Kidney glomerular epithelial cell (primary cell): ENCODE data around the gene ADAM15.

Experiments used
- DNase-seq: peaks from one replicate; lab custom pipeline; 2025; lab: John Stamatoyannopoulos, UW

The ADAM15 gene

DNA sequence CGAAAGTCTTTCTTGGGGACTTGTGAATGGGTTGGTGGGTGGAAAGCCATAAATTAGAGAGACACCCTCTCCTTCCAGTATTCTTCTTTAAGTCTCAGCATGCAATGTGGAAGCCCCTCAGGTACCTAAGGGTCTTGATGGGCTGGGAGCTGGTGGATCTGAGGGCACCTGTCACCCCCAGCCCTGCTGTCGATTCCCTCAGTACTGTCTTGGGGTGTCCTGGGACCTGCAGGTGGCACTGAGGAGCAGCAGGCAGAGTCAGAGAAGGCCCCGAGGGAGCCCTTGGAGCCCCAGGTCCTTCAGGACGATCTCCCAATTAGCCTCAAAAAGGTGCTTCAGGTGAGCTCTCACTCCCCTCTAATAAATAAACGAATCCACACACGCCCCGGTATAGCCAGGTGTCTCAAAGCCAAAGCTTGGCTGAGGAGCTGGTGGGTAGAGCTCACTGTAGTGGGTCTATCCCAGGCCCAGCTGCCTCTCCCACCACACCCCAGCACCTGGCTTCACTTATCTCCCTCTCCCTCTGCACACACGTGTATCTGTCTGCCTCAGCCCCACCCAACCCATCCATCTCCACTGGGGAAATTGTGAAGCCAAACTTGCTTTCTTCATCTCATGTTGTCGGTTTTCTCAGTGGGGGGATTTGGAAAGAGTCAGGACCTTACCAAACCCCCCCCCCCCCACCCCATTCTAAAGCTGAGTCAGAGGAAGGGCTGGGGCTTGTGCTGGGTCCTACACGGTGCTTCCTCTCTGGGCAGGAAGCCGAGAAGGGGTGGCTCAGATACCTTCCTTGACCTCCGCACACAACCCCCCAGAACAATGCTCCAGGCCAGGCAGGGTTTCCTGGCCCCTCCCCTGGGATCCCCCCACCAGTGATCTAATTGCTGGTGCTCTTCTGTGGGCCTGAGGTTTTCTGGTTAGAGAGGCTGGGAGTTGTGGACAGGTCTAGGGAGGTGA lies 1.6 kb downstream of the ADAM15 start:
- no peak for DNase-seq

- DNase-seq: no peak
Measured at GRCh38 chr1:155053531-155054105, 2.5 kb downstream of the ADAM15 start.

DNA sequence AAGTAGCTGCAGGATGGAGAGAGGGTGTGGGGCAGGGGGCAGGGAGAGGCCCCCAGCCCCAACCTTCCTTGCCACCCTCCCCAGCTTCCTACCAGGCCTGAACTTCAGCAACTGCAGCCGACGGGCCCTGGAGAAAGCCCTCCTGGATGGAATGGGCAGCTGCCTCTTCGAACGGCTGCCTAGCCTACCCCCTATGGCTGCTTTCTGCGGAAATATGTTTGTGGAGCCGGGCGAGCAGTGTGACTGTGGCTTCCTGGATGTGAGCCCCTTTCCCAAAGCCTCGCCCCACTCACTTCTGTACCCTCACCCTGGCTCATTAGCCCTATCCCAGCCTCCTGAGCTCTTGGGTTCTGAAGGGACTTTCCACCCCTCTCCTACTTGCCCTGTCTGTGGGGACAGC lies 6.0 kb downstream of the ADAM15 start:
- no peak for DNase-seq

DNA sequence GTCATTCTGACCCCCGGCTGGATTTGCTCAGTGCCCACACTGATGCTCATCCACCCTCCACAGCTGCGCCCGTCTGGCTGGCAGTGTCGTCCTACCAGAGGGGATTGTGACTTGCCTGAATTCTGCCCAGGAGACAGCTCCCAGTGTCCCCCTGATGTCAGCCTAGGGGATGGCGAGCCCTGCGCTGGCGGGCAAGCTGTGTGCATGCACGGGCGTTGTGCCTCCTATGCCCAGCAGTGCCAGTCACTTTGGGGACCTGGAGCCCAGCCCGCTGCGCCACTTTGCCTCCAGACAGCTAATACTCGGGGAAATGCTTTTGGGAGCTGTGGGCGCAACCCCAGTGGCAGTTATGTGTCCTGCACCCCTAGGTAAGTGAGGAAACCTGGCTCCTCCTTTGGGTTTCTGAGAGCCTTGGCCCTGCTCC lies 6.7 kb downstream of the ADAM15 start:
- no peak for DNase-seq

GRCh38 chr1:155060736-155061135 lies 9.6 kb downstream of the ADAM15 start:
- no peak for DNase-seq

DNA sequence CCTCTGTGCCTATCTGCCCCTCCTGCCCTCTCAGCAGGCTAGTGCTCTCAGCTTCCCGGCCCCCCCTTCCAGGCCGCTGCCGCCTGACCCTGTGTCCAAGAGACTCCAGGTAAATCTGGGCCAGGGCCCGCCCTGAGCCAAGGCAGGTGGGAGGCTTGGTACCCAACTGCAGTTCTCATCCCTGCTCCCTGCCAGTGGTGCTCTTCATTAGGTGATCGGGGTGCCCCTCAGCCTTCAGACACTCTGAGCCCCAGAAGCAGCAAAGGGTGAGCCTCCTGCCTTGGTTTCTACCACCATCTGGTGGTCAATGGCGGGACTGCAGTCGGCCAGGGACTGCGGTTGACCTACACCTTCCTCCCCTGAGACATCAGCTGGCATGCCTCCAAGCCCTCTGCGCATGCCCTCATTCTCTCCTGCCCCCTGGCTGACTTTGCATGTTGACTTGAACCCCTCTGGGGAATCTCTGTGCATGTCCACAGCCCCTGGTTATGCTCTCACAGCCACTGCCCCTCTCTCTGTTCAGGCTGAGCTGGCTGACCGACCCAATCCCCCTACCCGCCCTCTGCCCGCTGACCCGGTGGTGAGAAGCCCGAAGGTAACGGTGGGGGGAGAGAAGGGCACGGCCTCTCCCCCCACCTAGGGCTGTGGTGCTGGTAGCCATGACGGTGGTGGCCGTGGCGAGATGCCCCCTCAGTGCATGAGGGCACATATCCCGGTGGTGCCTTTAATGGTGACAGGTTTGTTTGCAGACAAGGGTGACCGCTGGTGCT lies 10.4 kb downstream of the ADAM15 start:
- peak; percentile 84 for DNase-seq

- no peak for DNase-seq
Measured at GRCh38 chr1:155062151-155062686, 11.1 kb downstream of the ADAM15 start.

DNA sequence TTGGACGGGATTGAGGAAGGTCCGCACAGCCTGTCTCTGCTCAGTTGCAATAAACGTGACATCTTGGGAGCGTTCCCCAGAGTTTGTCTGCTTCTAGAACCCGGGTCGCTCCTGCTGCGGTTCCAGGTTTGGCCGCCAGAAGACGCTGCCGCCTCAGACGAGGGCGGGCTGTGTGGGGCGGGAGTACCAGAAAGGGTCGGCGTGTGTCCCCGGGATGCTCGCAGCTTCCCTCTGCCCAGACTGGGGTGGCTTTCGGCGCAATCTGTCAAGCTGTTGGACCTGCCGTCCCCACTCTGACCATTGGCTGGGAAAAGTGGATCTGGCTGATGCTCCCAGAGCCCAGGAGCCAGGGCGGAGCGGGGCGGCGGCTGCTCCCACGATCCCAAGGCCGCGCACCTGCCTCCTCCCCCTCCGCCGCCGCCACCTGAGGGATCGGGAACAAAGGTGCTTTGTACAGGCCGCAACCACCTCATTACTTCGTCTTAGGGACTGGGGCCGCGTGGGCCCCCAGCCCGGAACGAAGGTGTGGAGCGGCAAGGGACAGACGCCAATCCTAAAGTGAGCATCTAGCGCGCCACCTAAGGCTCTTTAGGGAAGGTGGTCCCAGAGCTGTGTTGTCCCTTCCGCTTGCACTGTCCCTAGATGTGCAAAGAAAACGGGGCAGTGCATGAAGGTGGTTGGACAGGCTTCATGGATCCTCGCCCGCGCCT lies 11.7 kb downstream of the ADAM15 start:
- no peak for DNase-seq

DNA sequence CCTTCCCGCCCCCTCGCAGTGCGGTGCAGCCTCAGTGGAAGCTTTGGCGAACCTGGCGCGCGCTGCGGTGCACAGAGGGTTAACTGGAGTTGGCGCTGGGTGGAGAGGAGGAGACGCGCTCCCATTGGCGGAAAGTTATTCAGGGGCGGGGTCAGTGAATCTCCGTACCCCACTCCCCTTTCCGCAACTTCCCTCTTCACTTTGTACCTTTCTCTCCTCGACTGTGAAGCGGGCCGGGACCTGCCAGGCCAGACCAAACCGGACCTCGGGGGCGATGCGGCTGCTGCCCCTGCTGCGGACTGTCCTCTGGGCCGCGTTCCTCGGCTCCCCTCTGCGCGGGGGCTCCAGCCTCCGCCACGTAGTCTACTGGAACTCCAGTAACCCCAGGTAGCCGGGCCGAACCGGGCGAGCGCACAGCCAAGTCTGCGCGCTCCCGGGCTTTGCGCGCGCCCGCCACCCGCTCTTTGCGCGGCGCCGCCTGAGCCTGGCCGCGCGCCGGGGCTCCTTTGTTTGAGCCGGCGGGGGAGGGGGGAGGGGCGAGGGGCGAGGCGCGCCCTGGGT lies 12.5 kb downstream of the ADAM15 start, which contains the start of gene EFNA4:
TSS of gene EFNA4 (plus strand) at position 191 of the 561 bp plus-strand sequence. CDS start at position 275, 84 bp downstream.
- peak; percentile 74 for DNase-seq

DNA sequence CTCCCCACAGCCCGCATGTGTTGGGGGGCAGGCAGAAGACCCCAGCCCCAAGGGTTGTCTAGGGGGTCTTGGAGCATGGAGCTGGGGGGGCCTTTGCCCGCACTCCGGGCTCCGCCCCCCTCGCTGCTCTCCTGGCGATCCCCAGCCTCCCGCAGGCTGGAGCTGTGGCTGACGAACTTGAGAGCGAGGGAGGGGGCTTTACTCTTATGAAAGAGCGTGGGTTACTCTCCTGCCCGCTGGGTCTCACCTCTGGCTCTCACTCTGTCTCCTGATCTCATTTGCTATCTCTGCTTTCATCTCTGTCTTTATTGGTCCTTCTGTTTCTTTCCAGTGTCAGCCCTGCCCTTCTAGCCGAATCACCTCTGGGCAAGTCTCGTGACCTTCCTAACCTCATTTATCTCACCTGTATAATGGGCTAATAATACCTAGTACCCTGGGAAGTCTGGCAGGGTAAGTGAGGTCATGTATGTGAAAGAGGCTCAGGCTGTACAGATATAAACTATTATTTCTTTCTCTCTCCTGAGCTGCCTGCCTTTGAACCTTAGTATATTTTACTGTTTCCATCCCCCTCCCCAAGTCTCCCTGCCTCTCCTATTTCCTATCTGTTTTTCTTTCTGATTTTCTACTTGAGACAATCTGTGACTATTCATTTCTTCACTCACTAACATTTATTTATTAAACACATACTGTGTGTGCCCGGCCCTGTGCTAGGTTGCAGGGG lies 13.2 kb downstream of the ADAM15 start:
- DNase-seq: no peak

DNA sequence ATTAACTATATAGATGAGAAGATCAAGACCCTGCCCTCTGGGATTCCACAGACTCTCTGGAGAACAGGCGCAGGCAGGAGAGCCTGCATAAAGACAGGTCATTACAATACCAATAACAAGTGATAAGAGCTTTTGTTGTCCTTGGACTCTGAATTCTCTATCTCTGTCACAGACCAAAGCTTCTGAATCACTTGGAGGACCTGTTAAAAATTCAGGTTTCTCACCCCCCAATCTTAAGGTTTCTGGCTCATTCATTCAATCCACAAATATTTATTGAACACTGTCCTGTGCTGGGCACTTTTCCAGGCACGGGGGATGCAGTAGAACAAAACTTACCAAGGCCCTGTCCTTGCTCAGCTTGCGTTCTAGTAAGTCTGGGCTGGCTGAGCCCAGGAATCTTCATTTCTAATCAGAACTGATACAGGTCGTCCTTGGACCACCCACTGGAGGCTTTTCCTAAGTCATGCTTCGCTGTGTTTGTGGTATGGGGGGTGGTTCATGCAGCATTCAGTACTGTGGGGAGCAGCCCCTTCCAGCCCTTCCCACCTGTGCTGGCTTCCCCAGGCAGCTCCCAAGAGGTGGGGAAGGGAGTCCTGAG lies 13.8 kb downstream of the ADAM15 start:
- no peak for DNase-seq

- no peak for DNase-seq
Measured at GRCh38 chr1:155066777-155067176, 15.7 kb downstream of the ADAM15 start.

GRCh38 chr1:155068599-155068998 lies 17.5 kb downstream of the ADAM15 start:
- DNase-seq: no peak

DNA sequence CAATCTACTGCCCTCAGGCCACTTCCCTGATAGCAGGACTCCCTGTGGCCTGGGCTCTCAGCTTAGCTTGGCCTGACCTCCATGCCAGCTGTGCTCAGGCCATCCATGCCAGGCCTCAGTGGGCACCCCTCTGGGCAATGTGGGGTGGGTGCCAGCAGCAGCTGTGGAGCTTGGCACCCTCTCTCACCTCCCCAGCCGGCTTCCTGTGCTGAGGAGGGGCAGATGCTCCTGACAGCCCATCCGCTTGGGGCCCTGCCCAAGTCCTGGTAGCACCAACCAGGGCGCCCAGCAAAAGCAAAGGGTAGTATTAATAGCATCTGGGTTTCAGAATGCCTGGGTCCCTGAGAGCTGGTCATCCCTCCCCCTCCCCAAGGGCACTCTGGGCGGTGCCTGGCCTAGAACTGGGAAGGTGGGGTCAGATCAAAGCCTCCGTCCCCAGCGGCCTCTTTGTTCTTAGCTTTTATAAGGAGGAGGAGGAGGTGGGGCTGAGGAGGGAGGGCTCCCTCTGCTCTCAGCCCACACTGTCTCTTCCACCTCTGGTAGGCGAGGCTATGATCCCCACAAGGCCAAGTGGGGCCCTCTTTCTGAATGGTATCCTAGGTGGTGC lies 18.5 kb downstream of the ADAM15 start:
- DNase-seq: no peak

DNA sequence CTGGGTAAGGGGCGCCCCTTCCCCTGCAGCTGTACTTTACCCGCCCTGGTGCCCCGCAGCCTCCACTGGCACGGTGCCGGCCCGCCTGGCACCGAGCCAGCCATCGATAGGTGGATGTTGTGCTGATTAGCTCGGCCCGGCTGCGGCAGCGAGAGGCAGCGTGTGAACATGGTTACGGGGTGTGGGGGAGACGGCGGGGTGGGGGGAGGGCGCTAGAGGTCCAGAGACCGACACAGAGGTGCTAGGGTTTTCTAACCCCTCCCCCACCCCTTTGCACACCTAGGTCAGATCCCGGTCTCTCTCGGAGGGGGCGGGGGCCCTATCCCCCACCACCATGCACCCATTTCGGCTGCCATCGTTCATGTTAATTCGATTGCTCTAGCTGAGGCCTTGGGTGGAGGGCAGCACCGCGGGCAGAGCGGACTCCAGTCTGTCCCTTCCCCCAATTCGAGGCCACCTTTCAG lies 19.1 kb downstream of the ADAM15 start:
- DNase-seq: no peak

GRCh38 chr1:155070721-155071569 lies 19.8 kb downstream of the ADAM15 start:
- DNase-seq: peak; percentile 35

DNA sequence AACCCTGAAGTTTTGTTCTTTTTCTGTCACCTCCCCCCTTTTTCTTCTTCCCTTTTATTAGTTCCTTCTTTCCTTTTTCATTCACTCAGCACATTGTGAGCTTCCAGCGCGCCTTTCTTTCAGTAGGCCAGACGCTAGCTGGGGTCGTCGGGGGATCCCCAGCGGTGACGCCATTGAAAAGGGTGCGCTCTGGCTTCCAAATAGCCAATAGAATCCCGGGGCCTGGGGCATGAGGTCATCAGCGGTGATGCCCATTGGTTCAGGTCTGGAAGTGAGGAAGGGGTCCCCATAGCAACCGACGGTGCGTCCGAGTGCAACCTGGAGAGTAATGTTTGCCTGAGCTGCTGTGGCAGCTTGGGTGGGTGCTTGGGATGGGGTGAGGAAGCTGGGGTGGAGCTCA lies 20.6 kb downstream of the ADAM15 start:
- no peak for DNase-seq

DNA sequence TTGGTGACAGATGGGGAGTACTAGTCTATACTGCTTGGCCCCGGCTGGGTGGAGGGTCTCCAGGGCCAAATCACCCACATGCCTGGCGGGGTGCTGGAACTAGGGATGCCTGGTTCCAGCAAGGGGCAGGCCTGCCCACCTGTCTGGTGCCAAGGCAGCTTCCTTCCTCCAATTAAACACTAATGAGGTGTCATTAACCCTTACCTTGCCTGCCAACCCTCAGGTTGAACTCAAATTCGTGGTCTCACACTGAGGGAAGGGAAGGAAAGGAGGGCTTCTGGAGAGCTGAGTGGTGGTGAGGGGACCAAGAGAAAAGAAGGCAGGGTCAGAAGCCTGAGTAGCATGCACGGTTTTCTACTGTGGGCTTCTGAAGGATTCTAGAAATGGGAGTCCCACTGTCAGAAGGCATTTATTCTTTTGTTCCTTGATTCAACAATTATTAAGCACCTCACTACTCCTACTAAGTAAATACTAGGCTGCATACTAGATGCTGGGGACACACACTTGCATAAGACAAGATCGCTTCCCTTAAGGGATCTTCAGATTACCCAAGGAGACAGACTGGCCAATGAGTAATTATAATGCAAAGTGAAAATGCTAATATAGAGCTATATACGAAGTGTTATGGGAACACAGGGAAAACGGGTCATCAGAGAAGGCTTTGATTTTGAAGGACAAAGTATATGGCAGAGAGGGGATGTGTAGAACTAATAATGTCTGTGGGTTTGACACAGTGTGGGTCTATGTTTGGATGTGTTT lies 21.6 kb downstream of the ADAM15 start:
- DNase-seq: no peak
